ENCODE measurements around the gene CFAP20DC.

DNA sequence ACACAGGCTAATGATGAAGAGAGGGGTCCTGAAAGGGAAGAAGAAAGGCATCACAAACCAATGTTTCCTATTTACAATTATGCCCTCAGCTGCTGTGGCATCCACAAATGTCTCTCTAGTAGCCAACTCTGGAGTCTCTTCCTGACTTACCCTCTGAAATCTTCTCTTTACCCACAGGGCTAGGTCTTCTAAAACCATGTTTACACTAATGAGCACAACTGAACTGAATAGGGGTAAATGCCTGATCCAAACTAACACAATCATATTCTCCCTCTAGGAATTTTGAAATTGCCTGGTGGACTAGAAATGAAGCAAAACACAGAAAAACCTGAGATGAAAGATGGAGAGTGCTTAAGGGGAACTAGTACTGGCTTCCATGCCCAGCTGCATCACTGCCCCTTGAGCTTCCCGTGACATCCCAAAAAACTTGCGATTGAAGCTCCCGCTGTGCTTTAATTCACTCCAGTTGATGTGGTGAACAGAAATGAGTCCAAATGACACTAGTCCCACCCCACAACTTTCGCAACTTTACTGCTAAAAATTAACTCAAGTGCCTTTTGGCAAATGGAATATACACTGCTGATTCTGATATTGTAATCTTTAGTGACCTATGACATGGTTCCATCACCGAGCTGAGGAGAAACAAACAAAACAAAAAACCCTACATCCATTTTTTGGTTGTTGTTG lies 32.8 kb downstream of the CFAP20DC start:
- no peak for TF ChIP-seq POLR2A (IDR thresholded peaks at IDR 0.05)
- TF ChIP-seq, protein P1, sequence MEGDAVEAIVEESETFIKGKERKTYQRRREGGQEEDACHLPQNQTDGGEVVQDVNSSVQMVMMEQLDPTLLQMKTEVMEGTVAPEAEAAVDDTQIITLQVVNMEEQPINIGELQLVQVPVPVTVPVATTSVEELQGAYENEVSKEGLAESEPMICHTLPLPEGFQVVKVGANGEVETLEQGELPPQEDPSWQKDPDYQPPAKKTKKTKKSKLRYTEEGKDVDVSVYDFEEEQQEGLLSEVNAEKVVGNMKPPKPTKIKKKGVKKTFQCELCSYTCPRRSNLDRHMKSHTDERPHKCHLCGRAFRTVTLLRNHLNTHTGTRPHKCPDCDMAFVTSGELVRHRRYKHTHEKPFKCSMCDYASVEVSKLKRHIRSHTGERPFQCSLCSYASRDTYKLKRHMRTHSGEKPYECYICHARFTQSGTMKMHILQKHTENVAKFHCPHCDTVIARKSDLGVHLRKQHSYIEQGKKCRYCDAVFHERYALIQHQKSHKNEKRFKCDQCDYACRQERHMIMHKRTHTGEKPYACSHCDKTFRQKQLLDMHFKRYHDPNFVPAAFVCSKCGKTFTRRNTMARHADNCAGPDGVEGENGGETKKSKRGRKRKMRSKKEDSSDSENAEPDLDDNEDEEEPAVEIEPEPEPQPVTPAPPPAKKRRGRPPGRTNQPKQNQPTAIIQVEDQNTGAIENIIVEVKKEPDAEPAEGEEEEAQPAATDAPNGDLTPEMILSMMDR (IDR thresholded peaks at IDR 0.05), result no peak
